Measurements from ENCODE around the gene FBN1.

- TF ChIP-seq SP1 (CRISPR knock-in tag; conservative IDR thresholded peaks at IDR 0.05), result no peak
- TF ChIP-seq CTCF (IDR thresholded peaks at IDR 0.05), result no peak
These were observed 198.5 kb downstream of the FBN1 start for GRCh38 chr15:48447058-48447457.

Measured in WTC11 (cell line).